Measurements from ENCODE around the gene SLC5A11. TPM values are rescaled to one million over a fixed set of nuclear protein-coding genes. Genes with fewer than 3 reads are reported as not detected.
A peak's percentile ranks its signal among the peaks of the same experiment; 100 is the strongest.

SLC5A11 gene
- total and polyA plus RNA-seq, 8 donors: 0.09 to 0.60 (median 0.14) TPM; not detected in 1

DNA sequence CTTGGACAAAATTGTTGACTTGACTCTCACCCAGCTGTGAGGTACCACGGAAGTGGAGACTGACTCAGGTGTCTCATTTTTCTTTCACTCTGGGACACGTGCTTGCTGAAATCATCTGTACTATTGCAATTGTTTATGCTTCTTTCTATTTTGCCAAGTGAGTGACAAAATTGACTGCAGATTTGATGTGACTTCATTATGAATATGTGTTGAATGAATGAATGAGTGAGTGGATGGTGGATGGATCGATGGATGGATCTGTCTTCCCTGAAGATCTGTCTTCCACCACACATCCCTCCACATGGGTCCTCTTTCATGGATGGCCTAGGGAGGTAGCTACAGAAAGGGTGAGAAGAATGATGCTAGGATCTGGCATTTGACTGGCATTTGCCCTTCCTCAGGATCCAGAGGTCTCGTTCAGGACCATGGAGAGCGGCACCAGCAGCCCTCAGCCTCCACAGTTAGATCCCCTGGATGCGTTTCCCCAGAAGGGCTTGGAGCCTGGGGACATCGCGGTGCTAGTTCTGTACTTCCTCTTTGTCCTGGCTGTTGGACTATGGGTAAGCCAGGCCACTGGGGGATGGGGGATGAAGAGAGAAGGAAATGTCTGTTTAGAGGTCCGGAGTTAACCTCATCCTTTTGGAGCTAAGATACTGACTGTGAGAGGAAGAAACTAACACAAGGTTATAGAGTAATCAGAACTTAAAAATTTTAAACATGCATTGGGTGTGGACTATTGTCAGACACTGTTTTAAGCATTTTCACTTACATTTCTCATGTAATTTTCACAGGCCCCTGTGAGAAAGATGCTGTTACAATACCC lies 12.7 kb downstream of the SLC5A11 start:
- TF ChIP-seq, protein P1, sequence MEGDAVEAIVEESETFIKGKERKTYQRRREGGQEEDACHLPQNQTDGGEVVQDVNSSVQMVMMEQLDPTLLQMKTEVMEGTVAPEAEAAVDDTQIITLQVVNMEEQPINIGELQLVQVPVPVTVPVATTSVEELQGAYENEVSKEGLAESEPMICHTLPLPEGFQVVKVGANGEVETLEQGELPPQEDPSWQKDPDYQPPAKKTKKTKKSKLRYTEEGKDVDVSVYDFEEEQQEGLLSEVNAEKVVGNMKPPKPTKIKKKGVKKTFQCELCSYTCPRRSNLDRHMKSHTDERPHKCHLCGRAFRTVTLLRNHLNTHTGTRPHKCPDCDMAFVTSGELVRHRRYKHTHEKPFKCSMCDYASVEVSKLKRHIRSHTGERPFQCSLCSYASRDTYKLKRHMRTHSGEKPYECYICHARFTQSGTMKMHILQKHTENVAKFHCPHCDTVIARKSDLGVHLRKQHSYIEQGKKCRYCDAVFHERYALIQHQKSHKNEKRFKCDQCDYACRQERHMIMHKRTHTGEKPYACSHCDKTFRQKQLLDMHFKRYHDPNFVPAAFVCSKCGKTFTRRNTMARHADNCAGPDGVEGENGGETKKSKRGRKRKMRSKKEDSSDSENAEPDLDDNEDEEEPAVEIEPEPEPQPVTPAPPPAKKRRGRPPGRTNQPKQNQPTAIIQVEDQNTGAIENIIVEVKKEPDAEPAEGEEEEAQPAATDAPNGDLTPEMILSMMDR (IDR thresholded peaks at IDR 0.05): no peak
- Histone ChIP-seq H3K27ac (no peak overlapping the region), H3K36me3 (no peaks in the 10 kb centered on the region), H3K4me3 (no peak overlapping the region), H3K27me3 (peaks cover 0 to 12% of the 10 kb centered on the region in 2 donors), H3K9me3 (no peaks in the 10 kb centered on the region), H3K4me1 (no peaks in the 10 kb centered on the region)
- peak in 3 of 4 donors; percentile 40 to 71 (median 44) for DNase-seq
- intact Hi-C loops (cut with DNase I): no loop called here
- ATAC-seq: peak; percentile 78

GRCh38 chr16:24861461-24861860 lies 15.7 kb downstream of the SLC5A11 start:
- TF ChIP-seq, protein P1 (IDR thresholded peaks at IDR 0.05): no peak
- no peak overlapping the region for H3K27ac ChIP-seq
- H3K4me1 ChIP-seq: no peaks in the 10 kb centered on the region
- peaks cover 0 to 7% of the 10 kb centered on the region in 2 donors for H3K9me3 ChIP-seq
- DNase-seq (no peak), ATAC-seq (no peak)
- intact Hi-C loops (cut with DNase I): no loop called here
- H3K36me3 ChIP-seq: no peaks in the 10 kb centered on the region
- no peak overlapping the region for H3K4me3 ChIP-seq
- peaks cover 0 to 7% of the 10 kb centered on the region in 2 donors for H3K27me3 ChIP-seq

DNA sequence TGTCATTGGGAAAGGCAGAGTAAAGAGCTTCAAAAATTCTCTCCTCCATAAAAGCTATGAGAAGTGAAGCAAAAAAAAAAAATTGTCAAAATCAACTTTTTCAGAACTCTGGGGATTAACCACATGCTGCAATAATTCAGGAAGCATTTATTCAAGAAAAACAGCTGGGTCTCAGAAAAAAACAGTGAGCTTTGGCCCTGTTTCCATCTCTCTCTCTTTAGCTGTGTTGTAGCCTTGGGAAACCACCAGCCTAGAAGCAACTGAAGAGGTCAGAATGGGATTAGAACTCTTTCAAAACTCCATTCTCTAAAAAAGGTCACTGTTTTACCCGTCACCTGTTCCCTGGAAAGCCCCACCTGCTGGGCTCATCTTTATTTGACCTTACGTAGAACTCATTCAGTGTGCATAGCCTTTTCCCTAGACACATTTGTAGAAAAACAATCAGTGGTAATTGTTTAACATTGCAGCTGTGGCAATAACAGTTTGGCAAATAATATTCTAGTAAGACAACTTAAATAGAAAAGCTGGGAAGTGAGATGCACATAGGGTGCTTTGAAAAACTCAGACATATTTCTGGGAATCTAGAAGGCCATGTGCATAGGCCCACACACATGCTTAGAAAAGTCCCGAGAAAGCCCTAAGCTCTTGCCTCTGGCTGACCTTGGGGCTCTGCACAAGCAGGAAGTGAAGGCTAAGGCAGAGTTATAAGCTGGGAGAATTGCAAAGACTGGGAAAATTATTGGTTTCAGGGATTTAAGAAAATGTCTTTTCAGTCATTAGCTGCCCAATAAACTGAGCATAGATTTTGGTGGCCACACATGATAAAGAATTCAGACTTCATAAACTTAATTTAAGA lies 18.0 kb downstream of the SLC5A11 start:
- intact Hi-C loops (cut with DNase I): no loop called here
- Histone ChIP-seq H3K4me1 (no peaks in the 10 kb centered on the region), H3K36me3 (no peaks in the 10 kb centered on the region), H3K27me3 (no peaks in the 10 kb centered on the region), H3K4me3 (no peak overlapping the region), H3K9me3 (peaks cover 0 to 7% of the 10 kb centered on the region in 2 donors), H3K27ac (no peak overlapping the region)
- ATAC-seq (no peak), DNase-seq (no peak)
- TF ChIP-seq, protein P1 (IDR thresholded peaks at IDR 0.05): no peak

DNA sequence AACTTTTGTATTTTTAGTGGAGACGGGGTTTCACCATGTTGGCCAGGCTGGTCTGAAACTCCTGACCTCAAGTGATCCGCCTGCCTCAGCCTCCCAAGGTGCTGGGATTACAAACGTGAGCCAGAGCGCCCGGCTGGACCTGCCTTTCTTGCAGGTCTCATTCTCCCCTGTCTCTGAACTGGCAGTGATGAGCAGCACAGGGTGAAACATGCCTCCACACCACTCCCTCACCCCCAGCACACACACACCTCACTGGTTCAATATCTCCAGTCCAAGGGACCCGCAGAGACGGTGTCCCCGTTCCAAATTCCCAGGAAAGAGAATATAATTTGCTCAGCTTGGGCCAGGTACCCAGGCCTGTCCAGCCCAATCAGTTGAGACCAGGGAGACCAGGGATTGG lies 23.3 kb downstream of the SLC5A11 start:
- H3K36me3 ChIP-seq: no peaks in the 10 kb centered on the region
- peaks cover 0 to 3% of the 10 kb centered on the region in 2 donors for H3K9me3 ChIP-seq
- DNase-seq (no peak), ATAC-seq (no peak)
- intact Hi-C loops (cut with DNase I): no loop called here
- no peaks in the 10 kb centered on the region for H3K27me3 ChIP-seq
- no peak overlapping the region for H3K27ac ChIP-seq
- TF ChIP-seq, protein P1 (IDR thresholded peaks at IDR 0.05): no peak
- no peaks in the 10 kb centered on the region for H3K4me1 ChIP-seq
- H3K4me3 ChIP-seq: no peak overlapping the region

DNA sequence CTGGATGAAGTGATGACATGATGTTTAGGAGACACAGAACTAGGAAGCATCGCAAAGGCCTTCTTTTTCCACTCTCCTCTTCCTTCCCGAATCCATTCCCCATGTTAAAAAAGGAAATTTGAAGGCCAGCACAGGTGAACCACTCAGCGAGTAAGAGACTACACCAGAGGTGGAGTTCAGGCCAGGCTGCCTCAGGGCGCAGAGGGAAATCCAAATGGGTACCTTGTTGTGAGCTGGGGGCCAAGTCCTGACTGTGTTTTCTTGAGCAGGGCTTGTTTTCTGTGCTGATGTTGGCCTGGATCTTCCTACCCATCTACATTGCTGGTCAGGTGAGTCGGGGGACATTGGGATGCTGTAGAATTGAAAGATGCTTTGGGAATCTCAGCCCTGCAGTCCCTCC lies 26.1 kb downstream of the SLC5A11 start:
- no peak overlapping the region for H3K27ac ChIP-seq
- no peak for DNase-seq
- no peak overlapping the region for H3K4me3 ChIP-seq
- intact Hi-C loops (cut with DNase I): no loop called here
- no peaks in the 10 kb centered on the region for H3K9me3 ChIP-seq
- no peaks in the 10 kb centered on the region for H3K27me3 ChIP-seq
- no peak for ATAC-seq
- H3K36me3 ChIP-seq: no peaks in the 10 kb centered on the region
- TF ChIP-seq, protein P1 (IDR thresholded peaks at IDR 0.05): no peak
- H3K4me1 ChIP-seq: no peaks in the 10 kb centered on the region

Measured in left lung (tissue), 10 donors.